ENCODE measurements around the gene SSTR5.
A peak's percentile ranks its signal among the peaks of the same experiment; 100 is the strongest.

The SSTR5 gene

DNA sequence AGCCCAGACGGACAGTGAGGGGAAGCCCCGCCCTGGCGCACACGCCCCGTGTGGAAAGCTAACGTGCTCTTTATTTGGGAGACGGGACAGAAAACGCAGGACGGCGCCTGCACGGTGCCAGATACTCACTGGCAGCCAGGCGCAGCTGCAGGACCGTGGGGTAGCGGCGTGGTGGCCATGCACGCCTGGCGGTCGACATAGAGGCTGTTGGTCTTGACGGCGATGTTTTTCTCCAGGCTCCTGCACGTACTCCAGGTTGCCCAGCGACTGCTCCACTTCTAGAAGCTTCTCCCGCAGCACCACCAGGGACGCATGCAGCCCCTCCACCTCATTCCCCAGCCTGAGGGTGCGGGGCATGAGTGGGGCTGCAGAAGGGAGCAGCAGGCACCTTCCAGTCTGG is 28.6 kb downstream of the SSTR5 start:
- H3K27ac ChIP-seq: no peak overlapping the region
- TF ChIP-seq, protein P1, sequence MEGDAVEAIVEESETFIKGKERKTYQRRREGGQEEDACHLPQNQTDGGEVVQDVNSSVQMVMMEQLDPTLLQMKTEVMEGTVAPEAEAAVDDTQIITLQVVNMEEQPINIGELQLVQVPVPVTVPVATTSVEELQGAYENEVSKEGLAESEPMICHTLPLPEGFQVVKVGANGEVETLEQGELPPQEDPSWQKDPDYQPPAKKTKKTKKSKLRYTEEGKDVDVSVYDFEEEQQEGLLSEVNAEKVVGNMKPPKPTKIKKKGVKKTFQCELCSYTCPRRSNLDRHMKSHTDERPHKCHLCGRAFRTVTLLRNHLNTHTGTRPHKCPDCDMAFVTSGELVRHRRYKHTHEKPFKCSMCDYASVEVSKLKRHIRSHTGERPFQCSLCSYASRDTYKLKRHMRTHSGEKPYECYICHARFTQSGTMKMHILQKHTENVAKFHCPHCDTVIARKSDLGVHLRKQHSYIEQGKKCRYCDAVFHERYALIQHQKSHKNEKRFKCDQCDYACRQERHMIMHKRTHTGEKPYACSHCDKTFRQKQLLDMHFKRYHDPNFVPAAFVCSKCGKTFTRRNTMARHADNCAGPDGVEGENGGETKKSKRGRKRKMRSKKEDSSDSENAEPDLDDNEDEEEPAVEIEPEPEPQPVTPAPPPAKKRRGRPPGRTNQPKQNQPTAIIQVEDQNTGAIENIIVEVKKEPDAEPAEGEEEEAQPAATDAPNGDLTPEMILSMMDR (conservative IDR thresholded peaks at IDR 0.05): no peak

- TF ChIP-seq, protein P1 (conservative IDR thresholded peaks at IDR 0.05): no peak
- no peak overlapping the region for H3K27ac ChIP-seq
Measured at GRCh38 chr16:1101573-1102332, 29.2 kb downstream of the SSTR5 start.

GRCh38 chr16:1102333-1102700 is 29.8 kb downstream of the SSTR5 start:
- no peak overlapping the region for H3K27ac ChIP-seq
- TF ChIP-seq, protein P1 (conservative IDR thresholded peaks at IDR 0.05): no peak

GRCh38 chr16:1102921-1103635 is 30.5 kb downstream of the SSTR5 start:
- H3K27ac ChIP-seq: peak overlapping the region; percentile 44; the same call in 1 of the 2 replicates

GRCh38 chr16:1103636-1103980 is 31.1 kb downstream of the SSTR5 start:
- H3K27ac ChIP-seq: peak overlapping the region; percentile 44; the same call in 1 of the 2 replicates
- TF ChIP-seq, protein P1 (conservative IDR thresholded peaks at IDR 0.05): no peak

More at GRCh38 chr16:1102921-1103635, 30.5 kb downstream of the SSTR5 start:
- TF ChIP-seq, protein P1 (conservative IDR thresholded peaks at IDR 0.05): peak; percentile 70

GRCh38 chr16:1105888-1106620 is 33.5 kb downstream of the SSTR5 start:
- no peak overlapping the region for H3K27ac ChIP-seq
- TF ChIP-seq, protein P1 (conservative IDR thresholded peaks at IDR 0.05): peak; percentile 75

GRCh38 chr16:1106659-1107058 is 34.1 kb downstream of the SSTR5 start:
- H3K27ac ChIP-seq: no peak overlapping the region
- TF ChIP-seq, protein P1 (conservative IDR thresholded peaks at IDR 0.05): peak; percentile 19; the same call in 1 of the 2 replicates

All from VCaP (cell line).